ENCODE measurements around the gene ASB16. TPM values are rescaled to one million over a fixed set of nuclear protein-coding genes. Genes with fewer than 3 reads are reported as not detected.

The ASB16 gene
- total and polyA plus RNA-seq, 9 of the 15 experiments (the other 6 are each of a cell fraction or from before 2014, with no cell fraction given) = 0.03 to 0.07 TPM; not detected in 7

DNA sequence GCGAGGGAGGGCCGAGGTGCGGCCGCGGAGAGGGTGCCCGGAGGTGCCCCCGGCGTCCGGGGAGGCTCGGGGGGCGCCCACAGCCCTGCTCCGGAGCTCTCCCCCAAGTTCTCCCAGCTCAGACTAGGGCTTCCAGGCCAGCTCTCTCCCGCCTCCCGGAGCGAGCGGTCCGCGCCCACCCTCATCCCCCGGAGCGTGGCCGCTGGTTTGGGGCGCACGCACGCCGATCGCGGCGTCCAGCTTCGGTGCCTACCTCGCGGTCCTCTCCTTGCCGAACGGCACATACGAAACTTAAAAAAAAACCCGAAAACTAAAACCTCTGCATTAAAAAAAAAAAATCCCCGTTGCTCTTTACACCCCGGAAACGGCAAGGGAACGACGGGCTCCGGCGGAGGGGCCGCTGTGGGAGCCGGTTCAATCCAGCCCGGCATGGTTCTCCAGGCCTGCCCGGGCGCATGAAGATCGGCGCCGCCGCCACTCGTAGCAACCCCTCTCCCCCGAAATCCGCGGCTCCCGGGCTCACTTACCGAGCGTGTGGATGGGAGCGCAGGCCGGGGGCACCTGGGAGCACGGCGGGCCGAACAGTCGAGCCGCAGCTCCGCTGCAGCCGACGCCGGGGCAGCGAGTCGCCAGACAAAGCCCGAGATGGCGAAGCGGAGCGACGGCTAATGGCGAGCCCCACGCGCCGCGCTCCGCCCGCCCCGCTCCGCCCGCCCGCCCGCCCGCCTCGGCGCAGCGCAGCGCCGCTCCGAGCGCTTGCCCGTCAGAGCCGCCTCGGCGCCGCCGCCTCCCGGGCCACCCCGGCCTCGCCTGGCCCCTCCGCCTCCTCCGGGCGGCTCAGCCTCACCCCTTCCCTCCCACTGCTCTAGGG, 49.9 kb downstream of the ASB16 start (continued):
- TF ChIP-seq, protein P1, sequence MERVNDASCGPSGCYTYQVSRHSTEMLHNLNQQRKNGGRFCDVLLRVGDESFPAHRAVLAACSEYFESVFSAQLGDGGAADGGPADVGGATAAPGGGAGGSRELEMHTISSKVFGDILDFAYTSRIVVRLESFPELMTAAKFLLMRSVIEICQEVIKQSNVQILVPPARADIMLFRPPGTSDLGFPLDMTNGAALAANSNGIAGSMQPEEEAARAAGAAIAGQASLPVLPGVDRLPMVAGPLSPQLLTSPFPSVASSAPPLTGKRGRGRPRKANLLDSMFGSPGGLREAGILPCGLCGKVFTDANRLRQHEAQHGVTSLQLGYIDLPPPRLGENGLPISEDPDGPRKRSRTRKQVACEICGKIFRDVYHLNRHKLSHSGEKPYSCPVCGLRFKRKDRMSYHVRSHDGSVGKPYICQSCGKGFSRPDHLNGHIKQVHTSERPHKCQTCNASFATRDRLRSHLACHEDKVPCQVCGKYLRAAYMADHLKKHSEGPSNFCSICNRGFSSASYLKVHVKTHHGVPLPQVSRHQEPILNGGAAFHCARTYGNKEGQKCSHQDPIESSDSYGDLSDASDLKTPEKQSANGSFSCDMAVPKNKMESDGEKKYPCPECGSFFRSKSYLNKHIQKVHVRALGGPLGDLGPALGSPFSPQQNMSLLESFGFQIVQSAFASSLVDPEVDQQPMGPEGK (CRISPR knock-in tag; IDR thresholded peaks at IDR 0.05; ENCODE audit: borderline replicate concordance) = no peak
- TF ChIP-seq TARDBP (IDR thresholded peaks at IDR 0.05) (no peak), NCOA4 (IDR thresholded peaks at IDR 0.05; ENCODE audit: partially characterized antibody) (no peak), EZH2 (IDR thresholded peaks at IDR 0.05; ENCODE audit: borderline replicate concordance, low read depth, low read length) (no peak), MAFK (IDR thresholded peaks at IDR 0.05; ENCODE audit: low read length) (no peak), ZC3H4 (CRISPR knock-in tag; IDR thresholded peaks at IDR 0.05; ENCODE audit: borderline replicate concordance) (no peak), ESRRB (CRISPR knock-in tag; IDR thresholded peaks at IDR 0.05; ENCODE audit: borderline replicate concordance) (no peak), MTF1 (CRISPR knock-in tag; IDR thresholded peaks at IDR 0.05; ENCODE audit: borderline replicate concordance) (no peak), ASH1L (IDR thresholded peaks at IDR 0.05; ENCODE audit: borderline replicate concordance, low read depth, partially characterized antibody) (no peak), BMI1 (IDR thresholded peaks at IDR 0.05; ENCODE audit: low read length) (no peak), RFX7 (CRISPR knock-in tag; IDR thresholded peaks at IDR 0.05) (no peak), SREBF2 (CRISPR knock-in tag; IDR thresholded peaks at IDR 0.05) (no peak), DPF2 (IDR thresholded peaks at IDR 0.05) (no peak), SNIP1 (IDR thresholded peaks at IDR 0.05; ENCODE audit: low read depth) (no peak), RNF2 (IDR thresholded peaks at IDR 0.05) (no peak), SETDB1 (IDR thresholded peaks at IDR 0.05; ENCODE audit: low read length) (no peak), TEAD4 (IDR thresholded peaks at IDR 0.05; ENCODE audit: low read length) (no peak), TEAD4 (CRISPR knock-in tag; IDR thresholded peaks at IDR 0.05; ENCODE audit: borderline replicate concordance) (no peak), ERF (CRISPR knock-in tag; IDR thresholded peaks at IDR 0.05) (peak; percentile 18), SIX5 (IDR thresholded peaks at IDR 0.05; ENCODE audit: borderline replicate concordance in 1 of 2, insufficient read depth in 1 of 2, low read depth in 1 of 2, low read length in 2 of 2) (no peak), ZNF586 (CRISPR knock-in tag; conservative IDR thresholded peaks at IDR 0.05) (no peak), ZNF263 (CRISPR knock-in tag; IDR thresholded peaks at IDR 0.05; ENCODE audit: borderline replicate concordance) (peak; percentile 75), FOSL1 (tag; conservative IDR thresholded peaks at IDR 0.05) (0 out of 2 replicates have a peak, but pooled peaks have one; percentile 19), POU5F1 (IDR thresholded peaks at IDR 0.05; ENCODE audit: borderline replicate concordance, low read depth, low read length, partially characterized antibody) (no peak), MCM3 (IDR thresholded peaks at IDR 0.05) (no peak), SMAD4 (CRISPR knock-in tag; conservative IDR thresholded peaks at IDR 0.05) (no peak; the same call in 1 of the 2 replicates), TAF9B (IDR thresholded peaks at IDR 0.05; ENCODE audit: partially characterized antibody) (no peak)
- TF ChIP-seq, protein P2, sequence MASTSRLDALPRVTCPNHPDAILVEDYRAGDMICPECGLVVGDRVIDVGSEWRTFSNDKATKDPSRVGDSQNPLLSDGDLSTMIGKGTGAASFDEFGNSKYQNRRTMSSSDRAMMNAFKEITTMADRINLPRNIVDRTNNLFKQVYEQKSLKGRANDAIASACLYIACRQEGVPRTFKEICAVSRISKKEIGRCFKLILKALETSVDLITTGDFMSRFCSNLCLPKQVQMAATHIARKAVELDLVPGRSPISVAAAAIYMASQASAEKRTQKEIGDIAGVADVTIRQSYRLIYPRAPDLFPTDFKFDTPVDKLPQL (IDR thresholded peaks at IDR 0.05; ENCODE audit: extremely low read depth, insufficient read length) = no peak
